Stimulated activated CD8-positive, alpha-beta memory T cell treated with anti-CD3 and anti-CD28 coated beads, Interleukin-12 subunit alpha, Interleukin-12 subunit beta, amount 100 ng/mL, for 24 hours (primary cell): ENCODE measurements around the gene THAP9.
"Not testable (repeated sequence)": the region's sequence is repeated elsewhere in the genome, so short reads cannot be mapped to it uniquely, and the experiment has no call there.

ENCODE experiments used
- DNase-seq: peaks from one replicate; pipeline ENCODE4 v3.0.0-alpha.2; 2020; ENCODE audit errors: extremely low read depth

Gene THAP9

GRCh38 chr4:82896755-82897154, 3.8 kb upstream of the THAP9 start:
- DNase-seq, result no peak

DNA sequence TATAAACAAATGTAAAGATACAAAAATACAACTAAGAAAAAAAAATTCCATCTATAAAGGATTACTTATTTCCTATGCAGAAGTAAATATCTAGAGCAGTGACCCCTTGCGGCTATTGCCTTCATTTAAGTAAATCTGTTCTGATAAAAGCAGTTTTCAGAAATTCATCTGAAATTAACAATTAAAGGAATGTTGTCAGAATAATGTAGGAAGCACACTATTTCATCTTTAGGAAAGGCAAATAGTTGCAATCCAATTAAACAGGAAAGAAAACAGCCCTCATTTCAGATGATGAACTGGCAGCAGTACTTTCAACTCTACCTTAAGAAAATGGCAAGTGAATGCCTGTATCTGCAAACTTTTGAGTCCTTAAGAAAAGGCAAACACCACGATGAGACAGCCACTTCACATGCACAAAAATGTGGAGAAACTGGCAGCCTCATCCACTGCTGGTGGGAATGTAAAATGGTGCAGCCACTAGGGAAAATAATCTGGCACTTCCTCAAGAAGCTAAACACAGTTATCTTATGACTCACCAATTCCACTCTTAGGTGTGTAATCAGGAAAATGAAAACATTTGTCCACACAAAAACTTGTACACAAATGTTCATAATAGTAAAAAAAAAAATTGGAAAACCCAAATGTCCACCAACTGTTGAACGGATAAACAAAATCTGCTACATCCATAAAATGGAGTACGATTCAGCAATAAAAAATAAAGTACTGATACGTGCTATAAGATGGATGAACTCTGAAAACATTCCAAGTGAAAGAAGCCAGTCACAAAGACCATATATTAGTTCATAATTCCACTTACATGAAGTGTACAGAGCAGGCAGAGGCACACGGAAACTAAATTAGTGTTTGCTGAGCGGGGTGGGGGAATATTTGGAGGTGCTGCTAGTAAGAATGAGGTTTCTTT, 2.0 kb upstream of the THAP9 start:
- no peak for DNase-seq

DNA sequence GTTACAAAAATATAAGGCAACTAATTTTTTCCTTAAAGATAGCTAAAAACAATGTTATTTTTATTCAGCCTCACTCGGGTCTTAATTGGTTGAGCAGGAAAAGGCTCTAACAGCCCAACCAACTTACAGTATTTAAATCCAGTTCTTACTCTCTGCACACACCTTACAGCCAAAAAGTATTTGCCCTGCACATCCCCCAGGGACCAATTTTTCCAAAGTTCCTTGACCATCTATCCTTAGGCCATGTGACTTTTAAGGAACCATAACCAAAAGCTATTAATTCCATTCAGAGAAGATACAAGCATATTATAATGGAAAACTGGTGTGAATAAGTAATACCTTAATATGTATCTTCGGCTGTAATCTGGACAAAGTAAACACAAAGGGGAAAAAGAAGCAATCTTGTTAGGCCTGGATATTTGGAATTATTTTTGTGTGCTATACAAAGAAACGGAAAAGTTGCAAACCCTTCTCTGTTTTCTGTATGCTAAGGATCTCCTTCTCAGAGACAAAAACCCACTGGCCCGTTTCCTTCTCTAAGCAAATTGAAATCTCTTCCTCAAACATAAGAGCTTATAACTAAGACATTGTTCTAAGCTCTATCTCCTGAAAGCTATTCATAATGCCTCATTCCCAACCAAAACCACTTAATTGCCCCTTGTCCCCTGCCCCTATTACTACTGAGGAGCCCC, 1.0 kb upstream of the THAP9 start:
- no peak for DNase-seq

DNA sequence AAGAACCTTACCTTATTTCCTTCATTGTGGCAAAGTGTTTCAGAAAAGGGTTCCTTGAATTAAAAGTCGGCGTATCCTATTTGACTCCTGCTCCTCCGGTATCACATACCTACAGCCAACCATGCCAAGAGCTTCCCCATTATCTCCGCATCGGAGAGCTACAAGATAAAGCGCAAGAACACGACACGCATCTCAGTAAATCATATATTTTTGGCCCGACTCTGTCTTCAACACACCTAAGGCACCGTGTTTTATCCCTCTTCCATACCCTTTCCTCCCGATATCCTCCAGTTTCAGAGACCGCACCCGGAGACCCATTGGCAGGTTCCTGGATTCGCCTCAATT, 497 bp upstream of the THAP9 start:
- no peak for DNase-seq

GRCh38 chr4:82901183-82901718, 716 bp downstream of the THAP9 start:
- DNase-seq, result no peak

GRCh38 chr4:82903737-82904136, 3.2 kb downstream of the THAP9 start:
- no peak for DNase-seq

DNA sequence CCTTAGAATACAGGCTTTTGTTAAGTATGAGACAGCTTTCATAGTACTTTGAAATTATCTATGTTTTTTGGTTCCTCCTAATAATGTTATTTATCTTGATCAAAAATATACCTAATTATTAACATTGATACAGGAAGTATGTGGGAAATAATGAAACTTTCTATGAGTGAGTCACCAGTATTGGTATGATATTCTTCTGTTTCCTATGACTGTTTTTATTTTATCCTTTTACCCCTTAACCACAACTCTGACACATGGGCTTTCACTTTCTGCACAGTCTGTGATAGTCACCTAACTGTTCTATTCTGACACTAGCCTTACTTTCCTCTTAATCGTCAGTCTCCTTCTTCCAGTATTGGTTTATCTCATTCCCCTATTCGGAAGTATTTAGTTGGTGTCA, 4.7 kb downstream of the THAP9 start:
- DNase-seq, result no peak

DNA sequence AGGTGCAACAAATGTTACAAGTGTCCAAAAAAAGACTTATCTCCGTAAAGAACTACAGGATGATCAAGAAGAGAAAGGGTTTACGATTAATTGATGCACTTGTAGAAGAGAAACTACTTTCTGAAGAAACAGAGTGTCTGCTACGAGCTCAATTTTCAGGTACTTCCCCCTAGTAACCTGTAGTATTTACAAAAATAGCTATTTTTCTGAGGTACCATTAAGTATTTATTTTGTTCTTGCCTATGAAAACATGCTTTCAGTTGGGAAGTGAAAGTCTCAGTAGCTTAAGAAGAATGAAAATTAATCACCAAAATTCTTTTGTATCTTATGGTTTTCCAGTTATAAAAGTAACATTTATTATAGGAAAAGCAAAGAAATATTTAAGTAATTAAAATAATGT, 5.9 kb downstream of the THAP9 start:
- DNase-seq, result no peak

GRCh38 chr4:82909326-82909725, 8.8 kb downstream of the THAP9 start:
- no peak for DNase-seq

- DNase-seq, result no peak
These were observed 12.8 kb downstream of the THAP9 start for GRCh38 chr4:82913305-82913704.

DNA sequence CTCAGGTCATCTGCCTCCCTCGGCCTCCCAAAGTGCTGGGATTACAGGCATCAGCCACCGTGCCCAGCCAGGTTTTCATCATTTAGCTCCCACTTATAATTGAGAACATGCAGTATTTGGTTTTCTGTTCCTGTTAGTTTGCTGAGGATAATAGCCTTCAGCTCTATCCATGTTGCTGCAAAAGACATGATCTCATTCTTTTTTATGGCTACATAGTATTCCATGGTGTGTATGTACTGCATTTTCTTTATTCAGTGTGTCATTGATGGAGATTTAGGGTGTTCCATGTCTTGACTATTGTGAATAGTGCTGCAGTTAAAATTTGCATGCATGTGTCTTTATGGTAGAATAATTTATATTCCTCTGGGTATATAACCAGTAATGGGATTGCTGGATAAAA, 13.4 kb downstream of the THAP9 start:
- DNase-seq, result not testable (repeated sequence)

GRCh38 chr4:82918091-82918490, 17.6 kb downstream of the THAP9 start:
- no peak for DNase-seq

- DNase-seq, result no peak
These were observed 18.9 kb downstream of the THAP9 start for GRCh38 chr4:82919386-82919785.

GRCh38 chr4:82921795-82922194, 21.3 kb downstream of the THAP9 start:
- no peak for DNase-seq

- DNase-seq, result no peak
These were observed 30.6 kb downstream of the THAP9 start for GRCh38 chr4:82930848-82931755.

DNA sequence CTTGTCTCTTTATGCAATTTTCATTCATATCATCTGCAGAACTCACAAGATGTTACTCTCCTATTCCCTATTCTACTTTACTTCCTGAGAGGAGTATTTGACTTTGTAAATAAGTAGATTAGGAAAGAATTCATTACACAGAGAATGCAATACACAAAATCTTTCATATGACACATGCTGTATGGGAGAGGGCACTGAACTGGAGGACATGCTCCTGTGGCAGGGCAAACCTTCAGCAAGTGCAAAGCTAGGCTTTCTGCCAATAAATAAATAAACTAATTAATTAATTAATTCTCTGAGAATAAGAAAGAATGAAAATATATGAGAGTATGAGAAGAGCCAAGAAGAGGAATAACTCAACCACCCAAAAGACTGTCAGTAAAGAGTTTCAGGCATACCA, 33.9 kb downstream of the THAP9 start:
- no peak for DNase-seq

- no peak for DNase-seq
These were observed 38.9 kb downstream of the THAP9 start for GRCh38 chr4:82939414-82939813.

DNA sequence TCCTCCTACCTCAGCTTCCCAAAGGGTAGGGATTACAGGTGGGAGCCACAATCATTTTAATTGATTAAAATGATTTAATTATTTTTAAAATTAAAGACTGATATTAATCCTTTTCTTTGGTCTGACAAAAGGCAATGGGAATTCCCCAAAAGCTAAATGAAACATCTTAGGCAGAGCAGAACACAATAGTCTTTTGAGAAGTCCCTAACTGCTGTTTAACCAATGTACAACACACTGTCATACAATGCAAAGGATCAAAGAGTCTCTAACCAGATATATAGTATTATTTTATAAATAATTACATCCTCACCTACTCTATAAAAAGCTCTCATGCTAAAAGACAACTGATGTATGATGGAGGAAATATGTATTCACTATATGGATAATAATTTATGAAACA, 47.0 kb downstream of the THAP9 start:
- DNase-seq, result no peak

- DNase-seq, result no peak
These were observed 48.2 kb downstream of the THAP9 start for GRCh38 chr4:82948647-82949204.

- no peak for DNase-seq
These were observed 50.7 kb downstream of the THAP9 start for GRCh38 chr4:82951196-82951595.

GRCh38 chr4:82954212-82954611, 53.7 kb downstream of the THAP9 start:
- no peak for DNase-seq

GRCh38 chr4:82957045-82957444, 56.5 kb downstream of the THAP9 start:
- no peak for DNase-seq
